Activated CD8-positive, alpha-beta T cell treated with anti-CD3 and anti-CD28 coated beads, Interleukin-2, amount 10 ng/mL, durations not matched to agents 7 days and 5 days (primary cell): ENCODE results near the gene CD8A. TPM values are rescaled to one million over a fixed set of nuclear protein-coding genes. Genes with fewer than 3 reads are reported as not detected.
"Not testable (repeated sequence)": the region's sequence is repeated elsewhere in the genome, so short reads cannot be mapped to it uniquely, and the experiment has no call there.

ENCODE experiments used
- ATAC-seq: fragments of 150-1000 bp; cut with Tn5 transposase; one replicate; pipeline ENCODE4 v1.10.0; 2021; ENCODE audit warnings: moderate library complexity
- CTCF ChIA-PET: fragments of 350-600 bp; sonication (Branson Sonifier 250); formaldehyde crosslinking; loops from one replicate; lab custom pipeline; 2021; ENCODE audit warnings: antibody characterized with exemption; lab: Charles Lee
- POLR2A ChIA-PET: fragments of 350-600 bp; sonication (Branson Sonifier 250); formaldehyde crosslinking; loops from one replicate; lab custom pipeline; 2021; ENCODE audit warnings: antibody characterized with exemption; lab: Charles Lee
- DNase-seq: peaks from one replicate; pipeline ENCODE4 v3.0.0-alpha.2; 2020
- H3K27ac Mint-ChIP-seq: one replicate; pipeline ENCODE4 v1.8.0; 2021; ENCODE audit warnings: mild to moderate bottlenecking, mixed read lengths
- H3K27me3 Mint-ChIP-seq: one replicate; pipeline ENCODE4 v1.8.0; 2021; ENCODE audit warnings: low read depth, mixed read lengths
- H3K36me3 Mint-ChIP-seq: one replicate; pipeline ENCODE4 v1.8.0; 2021; ENCODE audit warnings: low read depth, mixed read lengths
- H3K4me1 Mint-ChIP-seq: one replicate; pipeline ENCODE4 v1.8.0; 2021; ENCODE audit warnings: low read depth, mixed read lengths
- H3K4me3 Mint-ChIP-seq: one replicate; pipeline ENCODE4 v1.8.0; 2021; ENCODE audit warnings: mild to moderate bottlenecking, mixed read lengths
- H3K9me3 Mint-ChIP-seq: one replicate; pipeline ENCODE4 v1.8.0; 2022; ENCODE audit warnings: mixed read lengths; ENCODE audit not compliant: insufficient read depth
- total RNA-seq, 2 experiments: library from RNA; stranded (reverse); gene quantifications; one replicate each; pipeline ENCODE4 v1.2.3, GENCODE V29; 2021

The CD8A gene
- total RNA-seq: 100 to 1,000 TPM; 667 to 675 TPM

- ChIA-PET POLR2A (interaction anchor here (0.6 to 9.9 kb wide), 15 partner anchors 9 to 754 kb away, joined by 3 to 329 read pairs (median 6); no protein-coding TSS in a partner anchor), CTCF (interaction anchor here (0.9 to 19.7 kb wide), 6 partner anchors 17 to 168 kb away, joined by 3 to 243 read pairs (median 4); no protein-coding TSS in a partner anchor)
- Mint-ChIP-seq H3K27ac (peak within 1 kb of the TSS; percentile 99), H3K36me3 (peaks cover 66% of the 10 kb centered on the region), H3K9me3 (peaks cover 5% of the 10 kb centered on the region), H3K4me1 (peaks cover 63% of the 10 kb centered on the region), H3K27me3 (no peaks in the 10 kb centered on the region), H3K4me3 (peak within 1 kb of the TSS; percentile 95)
- peak; percentile 91 for DNase-seq
- peak; percentile 41 for ATAC-seq
Measured at GRCh38 chr2:86790676-86791572, at the start of gene CD8A. TSS of gene CD8A (minus strand) at chr2:86790913. CDS start at chr2:86790825, 88 bp downstream.

GRCh38 chr2:86839871-86840548, 49.3 kb upstream of the CD8A start:
- H3K27me3 Mint-ChIP-seq, ATAC-seq, CTCF ChIA-PET, H3K9me3 Mint-ChIP-seq, DNase-seq: not testable (repeated sequence)
- H3K4me1 Mint-ChIP-seq: peaks cover 86% of the 10 kb centered on the region
- H3K27ac Mint-ChIP-seq: peak overlapping the region; percentile 87
- POLR2A ChIA-PET: interaction anchor here (1.8 kb wide), 1 partner anchor 14 kb away, joined by 8 read pairs; no protein-coding TSS in a partner anchor
- H3K4me3 Mint-ChIP-seq: peak overlapping the region; percentile 59
- peaks cover 59% of the 10 kb centered on the region for H3K36me3 Mint-ChIP-seq

- H3K27me3 Mint-ChIP-seq, H3K9me3 Mint-ChIP-seq, CTCF ChIA-PET: not testable (repeated sequence)
- peaks cover 87% of the 10 kb centered on the region for H3K4me1 Mint-ChIP-seq
- H3K4me3 Mint-ChIP-seq: peak overlapping the region; percentile 59
- ATAC-seq (peak; percentile 12), DNase-seq (peak; percentile 65)
- peaks cover 57% of the 10 kb centered on the region for H3K36me3 Mint-ChIP-seq
- POLR2A ChIA-PET: interaction anchor here (1.8 kb wide), 1 partner anchor 13 kb away, joined by 8 read pairs; no protein-coding TSS in a partner anchor
- H3K27ac Mint-ChIP-seq: peak overlapping the region; percentile 87
Measured at GRCh38 chr2:86839455-86839854, 48.7 kb upstream of the CD8A start.

GRCh38 chr2:86837714-86838113, 47.0 kb upstream of the CD8A start:
- peaks cover 47% of the 10 kb centered on the region for H3K36me3 Mint-ChIP-seq
- CTCF ChIA-PET: interaction anchor here (1.6 kb wide), 1 partner anchor 11 kb away, joined by 6 read pairs; no protein-coding TSS in a partner anchor
- POLR2A ChIA-PET, ATAC-seq, H3K9me3 Mint-ChIP-seq, H3K27me3 Mint-ChIP-seq: not testable (repeated sequence)
- H3K27ac Mint-ChIP-seq: peak overlapping the region; percentile 72
- peaks cover 86% of the 10 kb centered on the region for H3K4me1 Mint-ChIP-seq
- peak overlapping the region; percentile 42 for H3K4me3 Mint-ChIP-seq
- DNase-seq: peak; percentile 31

GRCh38 chr2:86836915-86837695, 46.4 kb upstream of the CD8A start:
- CTCF ChIA-PET, H3K27me3 Mint-ChIP-seq, H3K9me3 Mint-ChIP-seq: not testable (repeated sequence)
- peak; percentile 59 for DNase-seq
- Mint-ChIP-seq H3K36me3 (peaks cover 41% of the 10 kb centered on the region), H3K27ac (peak overlapping the region; percentile 92), H3K4me1 (peaks cover 85% of the 10 kb centered on the region), H3K4me3 (peak overlapping the region; percentile 53)
- POLR2A ChIA-PET: interaction anchor here (1.0 kb wide), 1 partner anchor 11 kb away, joined by 6 read pairs; no protein-coding TSS in a partner anchor
- ATAC-seq: peak; percentile 12

- peak; percentile 15 for ATAC-seq
- Mint-ChIP-seq H3K4me3 (peak overlapping the region; percentile 38), H3K27ac (peak overlapping the region; percentile 92), H3K4me1 (peaks cover 85% of the 10 kb centered on the region), H3K36me3 (peaks cover 32% of the 10 kb centered on the region)
- H3K9me3 Mint-ChIP-seq, CTCF ChIA-PET, POLR2A ChIA-PET, H3K27me3 Mint-ChIP-seq, DNase-seq: not testable (repeated sequence)
Measured at GRCh38 chr2:86835548-86835889, 44.8 kb upstream of the CD8A start.

GRCh38 chr2:86833315-86833714, 42.6 kb upstream of the CD8A start:
- Mint-ChIP-seq H3K36me3 (peaks cover 24% of the 10 kb centered on the region), H3K27ac (peak overlapping the region; percentile 86), H3K9me3 (no peaks in the 10 kb centered on the region), H3K27me3 (no peaks in the 10 kb centered on the region), H3K4me1 (peaks cover 83% of the 10 kb centered on the region), H3K4me3 (peak overlapping the region; percentile 56)
- POLR2A ChIA-PET: interaction anchor here (0.7 kb wide), 2 partner anchors 24 to 29 kb away, joined by 4 read pairs; partner anchors contain the start of gene CD8B
- ATAC-seq (no peak), DNase-seq (peak; percentile 24)
- CTCF ChIA-PET: no interaction called here

GRCh38 chr2:86832334-86833096, 41.8 kb upstream of the CD8A start:
- no peaks in the 10 kb centered on the region for H3K9me3 Mint-ChIP-seq
- H3K4me1 Mint-ChIP-seq: peaks cover 84% of the 10 kb centered on the region
- POLR2A ChIA-PET: interaction anchor here (0.6 to 1.0 kb wide), 4 partner anchors 10 to 24 kb away, joined by 3 to 6 read pairs (median 4); no protein-coding TSS in a partner anchor
- CTCF ChIA-PET: interaction anchor here (0.6 kb wide), 1 partner anchor 25 kb away, joined by 3 read pairs; no protein-coding TSS in a partner anchor
- no peaks in the 10 kb centered on the region for H3K27me3 Mint-ChIP-seq
- peak; percentile 21 for DNase-seq
- no peak for ATAC-seq
- peak overlapping the region; percentile 91 for H3K27ac Mint-ChIP-seq
- peaks cover 25% of the 10 kb centered on the region for H3K36me3 Mint-ChIP-seq
- peak overlapping the region; percentile 67 for H3K4me3 Mint-ChIP-seq

- DNase-seq: peak; percentile 18
- Mint-ChIP-seq H3K27ac (peak overlapping the region; percentile 91), H3K4me1 (peaks cover 84% of the 10 kb centered on the region), H3K4me3 (peak overlapping the region; percentile 67), H3K9me3 (no peaks in the 10 kb centered on the region), H3K27me3 (no peaks in the 10 kb centered on the region), H3K36me3 (peaks cover 20% of the 10 kb centered on the region)
- CTCF ChIA-PET: no interaction called here
- POLR2A ChIA-PET: interaction anchor here (1.0 kb wide), 1 partner anchor 9 kb away, joined by 3 read pairs; no protein-coding TSS in a partner anchor
- no peak for ATAC-seq
Measured at GRCh38 chr2:86831537-86831936, 40.8 kb upstream of the CD8A start.

- DNase-seq (peak; percentile 38), ATAC-seq (peak; percentile 13)
- POLR2A ChIA-PET: interaction anchor here (1.2 to 12.1 kb wide), 4 partner anchors 8 to 41 kb away, joined by 3 to 218 read pairs (median 39); partner anchors contain the start of gene CD8B
- CTCF ChIA-PET: interaction anchor here (1.1 to 10.2 kb wide), 3 partner anchors 11 to 18 kb away, joined by 5 to 82 read pairs (median 6); no protein-coding TSS in a partner anchor
- H3K9me3 Mint-ChIP-seq: no peaks in the 10 kb centered on the region
- peaks cover 82% of the 10 kb centered on the region for H3K4me1 Mint-ChIP-seq
- H3K4me3 Mint-ChIP-seq: peak overlapping the region; percentile 80
- peaks cover 30% of the 10 kb centered on the region for H3K36me3 Mint-ChIP-seq
- no peaks in the 10 kb centered on the region for H3K27me3 Mint-ChIP-seq
- peak overlapping the region; percentile 94 for H3K27ac Mint-ChIP-seq
Measured at GRCh38 chr2:86826951-86827350, 36.2 kb upstream of the CD8A start.
